HG03571 (cell line): ENCODE results near the gene MRAP2.
"Not testable (repeated sequence)": the region's sequence is repeated elsewhere in the genome, so short reads cannot be mapped to it uniquely, and the experiment has no call there.

Experiments
- ATAC-seq: cut with Tn5 transposase; IDR thresholded peaks from one replicate; pipeline ENCODE4 v1.9.1; 2021; ENCODE audit not compliant: unreplicated experiment

Gene MRAP2

GRCh38 chr6:84119277-84119676, 85.7 kb downstream of the MRAP2 start:
- no peak for ATAC-seq

- no peak for ATAC-seq
These were observed 89.6 kb downstream of the MRAP2 start for GRCh38 chr6:84123186-84123585.

- not testable (repeated sequence) for ATAC-seq
These were observed 96.0 kb downstream of the MRAP2 start for GRCh38 chr6:84129588-84129987.

GRCh38 chr6:84133385-84133784, 99.8 kb downstream of the MRAP2 start:
- not testable (repeated sequence) for ATAC-seq

- no peak for ATAC-seq
These were observed 101.7 kb downstream of the MRAP2 start for GRCh38 chr6:84135291-84135690.

- no peak for ATAC-seq
These were observed 102.9 kb downstream of the MRAP2 start for GRCh38 chr6:84136364-84137050.

- no peak for ATAC-seq
These were observed 103.4 kb downstream of the MRAP2 start for GRCh38 chr6:84137051-84137375.

GRCh38 chr6:84137989-84138575, 104.5 kb downstream of the MRAP2 start:
- ATAC-seq: no peak

- no peak for ATAC-seq
These were observed 105.7 kb downstream of the MRAP2 start for GRCh38 chr6:84139311-84139710.
